IPS DF 6.9 (cell line): ENCODE measurements around the gene UBR1.

Experiments
- DNase-seq: peaks from one replicate; pipeline ENCODE4 v3.0.0-alpha.2; 2013; ENCODE audit warnings: low read depth, low spot score
- H3K27ac ChIP-seq: one replicate; pipeline ENCODE4 v1.5.1; 2013; ENCODE audit warnings: low read length, control low read depth
- H3K27me3 ChIP-seq: 2 replicates; pipeline ENCODE4 v1.6.1; 2013; ENCODE audit warnings: mild to moderate bottlenecking, low read length; ENCODE audit not compliant: control insufficient read depth, insufficient read depth
- H3K36me3 ChIP-seq: 2 replicates; pipeline ENCODE4 v1.6.1; 2013; ENCODE audit warnings: low read length; ENCODE audit not compliant: control insufficient read depth, insufficient read depth
- H3K4me1 ChIP-seq: 2 replicates; pipeline ENCODE4 v1.6.1; 2013; ENCODE audit warnings: low read length; ENCODE audit not compliant: control insufficient read depth, insufficient read depth
- H3K4me3 ChIP-seq: 2 replicates; pipeline ENCODE4 v1.5.1; 2013; ENCODE audit warnings: mild to moderate bottlenecking, low read length
- H3K9me3 ChIP-seq: 2 replicates; pipeline ENCODE4 v1.6.1; 2013; ENCODE audit warnings: low read length, inconsistent platforms; ENCODE audit not compliant: control insufficient read depth, insufficient read depth
- WGBS: extraction: QIAGEN DNeasy Blood & Tissue Kit; methylation state at CpG from one replicate; pipeline ENCODE4 v1.1.7; 2013; ENCODE audit warnings: mixed read lengths, missing lambda C conversion rate; ENCODE audit not compliant: insufficient read length, insufficient coverage; 5-methylcytosine and 5-hydroxymethylcytosine counted together

UBR1 gene

GRCh38 chr15:43107751-43108150 is 1.9 kb upstream of the UBR1 start:
- DNase-seq = no peak
- Histone ChIP-seq H3K27ac (no peak overlapping the region), H3K4me3 (no peak overlapping the region)

GRCh38 chr15:43106486-43106829 is 620 bp upstream of the UBR1 start:
- Histone ChIP-seq H3K27ac (no peak overlapping the region), H3K9me3 (no peaks in the 10 kb centered on the region), H3K27me3 (no peaks in the 10 kb centered on the region), H3K36me3 (no peaks in the 10 kb centered on the region; the same call in 1 of the 2 replicates), H3K4me3 (peak overlapping the region; percentile 73; the same call in 1 of the 2 replicates), H3K4me1 (no peaks in the 10 kb centered on the region)
- WGBS = no CpG with 5 or more reads among the region's 7 CpGs
- DNase-seq = no peak

More at GRCh38 chr15:43107751-43108150, 1.9 kb upstream of the UBR1 start:
- H3K9me3 ChIP-seq = no peaks in the 10 kb centered on the region
- no peaks in the 10 kb centered on the region for H3K27me3 ChIP-seq
- H3K4me1 ChIP-seq = no peaks in the 10 kb centered on the region
- WGBS = no CpG with 5 or more reads among the region's 1 CpG
- no peaks in the 10 kb centered on the region; the same call in 1 of the 2 replicates for H3K36me3 ChIP-seq

GRCh38 chr15:43105077-43105736 is 631 bp downstream of the UBR1 start:
- WGBS = no CpG with 5 or more reads among the region's 11 CpGs
- peak overlapping the region; percentile 73; the same call in 1 of the 2 replicates for H3K4me3 ChIP-seq
- H3K36me3 ChIP-seq = no peaks in the 10 kb centered on the region; the same call in 1 of the 2 replicates
- no peak for DNase-seq
- H3K27ac ChIP-seq = no peak overlapping the region
- no peaks in the 10 kb centered on the region for H3K4me1 ChIP-seq
- H3K27me3 ChIP-seq = no peaks in the 10 kb centered on the region
- no peaks in the 10 kb centered on the region for H3K9me3 ChIP-seq

GRCh38 chr15:43104426-43104825 is 1.4 kb downstream of the UBR1 start:
- Histone ChIP-seq H3K27ac (no peak overlapping the region), H3K36me3 (no peaks in the 10 kb centered on the region; the same call in 1 of the 2 replicates), H3K9me3 (no peaks in the 10 kb centered on the region), H3K4me3 (no peak overlapping the region), H3K4me1 (no peaks in the 10 kb centered on the region), H3K27me3 (no peaks in the 10 kb centered on the region)
- no CpG with 5 or more reads among the region's 5 CpGs for WGBS
- DNase-seq = no peak

GRCh38 chr15:43103907-43104306 is 1.9 kb downstream of the UBR1 start:
- Histone ChIP-seq H3K4me3 (no peak overlapping the region), H3K4me1 (no peaks in the 10 kb centered on the region), H3K36me3 (no peaks in the 10 kb centered on the region; the same call in 1 of the 2 replicates), H3K27me3 (no peaks in the 10 kb centered on the region), H3K27ac (no peak overlapping the region), H3K9me3 (no peaks in the 10 kb centered on the region)
- no peak for DNase-seq
- no CpG with 5 or more reads among the region's 1 CpG for WGBS

- Histone ChIP-seq H3K4me1 (no peaks in the 10 kb centered on the region), H3K27me3 (no peaks in the 10 kb centered on the region), H3K36me3 (no peaks in the 10 kb centered on the region; the same call in 1 of the 2 replicates), H3K4me3 (no peak overlapping the region), H3K27ac (no peak overlapping the region), H3K9me3 (no peaks in the 10 kb centered on the region)
- WGBS = no CpG with 5 or more reads among the region's 1 CpG
- no peak for DNase-seq
Measured at GRCh38 chr15:43102187-43102586, 3.7 kb downstream of the UBR1 start.

- Histone ChIP-seq H3K27ac (no peak overlapping the region), H3K4me1 (no peaks in the 10 kb centered on the region), H3K9me3 (no peaks in the 10 kb centered on the region), H3K4me3 (no peak overlapping the region), H3K36me3 (no peaks in the 10 kb centered on the region; the same call in 1 of the 2 replicates), H3K27me3 (no peaks in the 10 kb centered on the region)
- no peak for DNase-seq
Measured at GRCh38 chr15:43100971-43101370, 4.9 kb downstream of the UBR1 start.

- Histone ChIP-seq H3K36me3 (no peaks in the 10 kb centered on the region; the same call in 1 of the 2 replicates), H3K27ac (no peak overlapping the region), H3K4me1 (no peaks in the 10 kb centered on the region), H3K27me3 (no peaks in the 10 kb centered on the region), H3K4me3 (no peak overlapping the region), H3K9me3 (no peaks in the 10 kb centered on the region)
- no CpG with 5 or more reads among the region's 10 CpGs for WGBS
- no peak for DNase-seq
Measured at GRCh38 chr15:43099105-43099845, 6.6 kb downstream of the UBR1 start.

GRCh38 chr15:43096411-43096810 is 9.4 kb downstream of the UBR1 start:
- Histone ChIP-seq H3K4me1 (0 out of 2 replicates have a peak, but pooled peaks cover 1% of the 10 kb centered on the region), H3K27ac (no peak overlapping the region), H3K36me3 (no peaks in the 10 kb centered on the region), H3K4me3 (no peak overlapping the region), H3K9me3 (no peaks in the 10 kb centered on the region), H3K27me3 (no peaks in the 10 kb centered on the region)
- no peak for DNase-seq
- no CpG with 5 or more reads among the region's 6 CpGs for WGBS

- H3K4me1 ChIP-seq = 0 out of 2 replicates have a peak, but pooled peaks cover 1% of the 10 kb centered on the region
- H3K9me3 ChIP-seq = no peaks in the 10 kb centered on the region
- no peaks in the 10 kb centered on the region for H3K36me3 ChIP-seq
- no peak for DNase-seq
- no peaks in the 10 kb centered on the region for H3K27me3 ChIP-seq
- no peak overlapping the region for H3K4me3 ChIP-seq
- H3K27ac ChIP-seq = no peak overlapping the region
- WGBS = no CpG with 5 or more reads among the region's 8 CpGs
Measured at GRCh38 chr15:43095708-43096347, 10.0 kb downstream of the UBR1 start.
